ENCODE data around the gene TPK1.
"Not testable (repeated sequence)": the region's sequence is repeated elsewhere in the genome, so short reads cannot be mapped to it uniquely, and the experiment has no call there.

Gene TPK1

DNA sequence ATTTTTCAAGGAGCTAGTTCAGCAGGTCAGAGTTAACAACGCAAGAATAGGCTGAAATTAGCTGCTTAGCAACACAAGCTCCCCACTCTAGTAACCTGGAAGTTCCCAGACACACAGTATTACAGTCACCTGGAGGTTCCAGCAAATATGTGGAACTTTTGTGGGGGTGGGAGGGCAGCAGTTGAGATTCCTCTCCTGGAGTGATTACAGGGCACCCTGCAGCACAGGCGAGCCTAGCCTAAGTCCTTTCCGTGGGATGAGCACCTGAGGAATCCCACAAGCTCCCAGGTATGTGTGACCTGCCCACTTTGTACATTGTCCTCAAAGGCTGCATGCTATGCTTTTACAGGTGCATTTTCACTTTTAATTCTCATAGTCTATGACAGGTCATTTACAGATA lies 13.6 kb downstream of the TPK1 start:
- DNase-seq (ENCODE audit: low spot score): no peak

DNA sequence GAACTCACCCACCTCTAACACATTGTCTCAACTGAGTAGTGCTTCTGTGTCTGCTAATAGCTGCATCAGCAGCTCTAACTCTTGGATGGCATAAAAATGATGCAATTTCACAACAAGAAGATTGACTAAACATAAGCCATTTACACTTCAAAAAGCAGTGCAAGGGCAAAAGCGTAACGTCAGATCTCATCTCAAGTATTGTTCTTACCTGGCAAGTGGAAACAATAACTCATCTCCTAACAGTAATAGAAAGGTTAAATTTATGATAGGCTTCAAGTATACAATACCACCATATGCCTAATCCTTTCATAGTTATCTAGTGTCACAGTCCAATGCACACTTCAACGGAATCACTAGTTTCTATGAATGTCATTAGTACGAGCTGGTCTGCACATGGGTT lies 14.8 kb downstream of the TPK1 start:
- DNase-seq (ENCODE audit: low spot score): no peak

DNA sequence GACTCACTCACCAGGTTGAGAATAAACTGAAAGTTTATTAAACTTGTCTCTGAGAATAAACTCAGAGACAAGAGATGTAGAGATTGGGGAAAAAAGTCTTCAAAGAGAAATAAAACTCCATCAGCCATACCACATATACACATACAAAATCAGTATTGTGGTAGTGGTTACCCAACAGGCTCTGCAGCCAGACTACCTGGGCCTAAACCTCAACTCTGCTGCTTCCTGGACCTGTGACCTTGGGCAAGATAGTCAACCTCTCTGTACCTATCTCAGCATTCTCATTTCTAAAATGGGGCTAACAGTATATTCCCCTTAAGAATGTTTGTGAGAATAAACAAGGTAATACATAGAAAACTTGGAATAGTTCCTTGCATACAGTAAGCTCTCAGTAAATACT lies 15.3 kb downstream of the TPK1 start:
- DNase-seq (ENCODE audit: low spot score): no peak

DNA sequence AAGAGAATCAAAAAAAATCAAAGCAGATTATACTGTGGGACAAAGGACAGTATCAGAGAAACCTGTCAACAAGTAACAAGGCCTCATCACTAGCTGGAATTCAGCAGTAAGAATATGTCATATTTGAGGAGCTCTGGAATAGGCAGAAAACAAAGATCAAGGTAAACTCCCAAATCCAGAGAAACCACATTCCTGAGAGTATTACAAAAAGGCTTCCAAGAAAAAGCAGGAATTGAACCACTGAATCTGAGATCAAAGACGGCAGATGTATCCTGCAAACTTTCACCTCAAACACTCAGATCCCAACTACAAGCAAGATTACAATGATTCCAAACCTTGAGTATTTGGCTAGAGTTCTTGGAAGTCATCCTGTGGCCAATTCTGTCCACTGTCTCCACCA lies 16.3 kb downstream of the TPK1 start:
- no peak for DNase-seq (ENCODE audit: low spot score)

DNA sequence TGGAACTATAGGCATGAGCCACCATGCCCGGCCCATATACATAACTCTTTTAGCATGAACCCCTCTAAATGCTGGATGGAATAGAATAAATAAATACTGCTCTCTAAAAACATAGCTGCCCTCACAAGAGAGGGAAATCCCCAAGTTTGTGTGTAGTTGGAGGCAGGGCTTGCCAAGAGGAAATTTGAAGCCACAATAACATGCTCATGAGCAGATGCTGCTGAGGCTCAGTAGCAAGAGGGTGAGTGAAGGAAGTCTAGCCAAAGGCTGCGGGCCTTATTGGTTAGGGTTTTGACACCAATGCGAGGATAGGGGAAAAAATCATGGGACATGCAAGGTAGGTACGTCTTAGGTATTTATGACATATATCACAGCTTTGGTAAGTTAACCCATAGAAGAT lies 17.3 kb downstream of the TPK1 start:
- no peak for DNase-seq (ENCODE audit: low spot score)

DNA sequence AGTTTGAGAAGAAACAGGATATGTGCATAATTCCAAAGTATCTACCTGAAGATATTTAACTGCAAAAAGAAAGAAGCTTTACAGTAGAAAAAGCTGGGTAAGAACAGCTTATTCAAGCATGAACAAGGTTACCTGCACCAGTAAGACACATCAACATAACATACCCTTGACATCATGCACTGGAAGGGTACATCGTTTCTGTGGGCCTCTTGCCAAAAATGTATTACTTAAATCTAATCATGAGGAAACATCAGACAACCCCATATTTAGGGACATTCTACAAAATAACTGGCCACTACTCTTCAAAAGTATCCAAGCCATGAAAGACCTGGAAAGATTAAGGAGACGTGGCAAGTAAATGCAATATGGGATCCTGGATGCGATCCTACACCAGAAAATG lies 18.9 kb downstream of the TPK1 start:
- no peak for DNase-seq (ENCODE audit: low spot score)

DNA sequence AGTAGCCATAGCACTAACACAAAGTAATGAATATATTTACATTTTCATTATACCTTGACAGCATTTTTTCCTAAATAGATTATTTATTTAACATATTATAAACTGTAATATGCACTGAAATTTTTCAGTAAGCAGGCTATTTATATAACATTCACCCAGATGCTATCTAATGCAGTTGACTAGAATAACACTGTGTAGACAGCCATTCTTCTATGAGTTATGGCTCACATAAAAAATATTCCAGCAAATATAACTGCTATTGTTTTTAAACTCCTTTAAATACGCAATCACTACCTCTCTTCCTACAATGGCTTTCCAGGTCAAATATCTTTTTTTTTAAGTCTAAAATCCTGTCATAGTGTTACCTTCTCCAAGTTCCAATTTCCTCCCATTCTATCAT lies 21.6 kb downstream of the TPK1 start:
- no peak for DNase-seq (ENCODE audit: low spot score)

DNA sequence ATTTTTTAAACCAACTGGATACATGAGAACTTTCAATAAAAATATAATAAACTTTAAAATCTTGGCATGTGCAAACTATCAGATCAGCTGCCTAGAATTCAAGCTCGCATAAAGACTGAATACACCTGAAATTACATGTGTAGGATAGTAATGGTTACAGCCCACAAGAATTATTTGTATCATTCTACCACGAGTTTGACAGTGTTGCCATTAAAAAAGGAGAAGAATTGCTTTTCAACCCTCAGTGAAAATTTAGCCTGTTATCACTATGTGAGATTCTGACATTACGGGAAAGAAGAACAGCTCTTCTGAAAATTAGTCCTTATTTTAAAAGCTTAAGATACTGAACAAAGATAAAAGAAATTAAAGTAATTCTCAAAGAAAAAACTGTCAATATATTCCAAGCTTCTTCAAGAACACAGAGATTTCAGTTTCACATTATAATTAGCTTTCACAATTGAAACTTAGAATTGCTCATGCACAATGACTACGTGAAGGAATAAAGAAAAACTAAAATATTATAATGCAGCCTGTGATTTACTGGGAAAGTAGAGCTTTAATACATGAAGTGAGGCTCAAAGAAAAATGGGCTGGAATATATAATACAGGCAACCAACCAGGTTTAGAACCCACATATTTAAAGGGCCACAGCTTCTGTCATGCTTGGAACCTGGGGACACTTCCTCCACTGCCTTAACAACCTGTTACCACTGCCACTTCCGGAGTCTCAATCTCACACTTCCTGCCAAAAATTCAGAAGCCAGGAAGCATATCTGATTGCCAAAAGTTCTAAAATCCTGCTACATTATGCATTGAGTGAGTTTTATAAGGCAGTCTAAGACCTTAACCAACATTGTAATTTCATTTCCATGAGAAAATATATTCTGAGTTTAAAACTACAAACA lies 23.2 kb downstream of the TPK1 start:
- no peak for DNase-seq (ENCODE audit: low spot score)

DNA sequence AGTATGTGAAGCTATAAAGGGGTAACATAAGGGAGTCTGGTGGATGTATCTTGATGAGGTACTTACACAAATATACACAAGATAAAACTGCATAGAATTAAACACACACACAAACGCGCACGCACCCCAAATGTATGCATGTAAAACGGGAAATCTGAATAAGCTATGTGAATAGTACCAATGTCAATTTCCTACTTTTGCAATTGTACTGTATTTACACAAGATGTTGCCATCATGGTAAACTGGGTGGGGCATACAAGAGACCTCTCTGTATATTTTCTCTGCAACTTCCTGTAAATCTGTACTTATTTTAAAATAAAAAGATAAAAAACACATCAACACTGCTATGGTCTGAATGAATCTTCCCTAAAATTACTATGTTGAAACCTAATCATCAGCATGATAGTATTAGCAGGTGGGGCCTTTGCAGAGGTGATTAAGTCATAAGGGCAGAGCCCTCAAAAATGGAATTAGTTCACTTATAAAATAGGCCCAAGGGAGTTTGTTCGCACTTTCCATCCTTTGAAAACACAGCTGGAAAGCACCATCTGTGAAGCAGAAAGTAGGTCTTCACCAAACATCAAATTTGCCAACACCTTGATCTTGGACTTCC lies 30.1 kb downstream of the TPK1 start:
- DNase-seq (ENCODE audit: low spot score): no peak

DNA sequence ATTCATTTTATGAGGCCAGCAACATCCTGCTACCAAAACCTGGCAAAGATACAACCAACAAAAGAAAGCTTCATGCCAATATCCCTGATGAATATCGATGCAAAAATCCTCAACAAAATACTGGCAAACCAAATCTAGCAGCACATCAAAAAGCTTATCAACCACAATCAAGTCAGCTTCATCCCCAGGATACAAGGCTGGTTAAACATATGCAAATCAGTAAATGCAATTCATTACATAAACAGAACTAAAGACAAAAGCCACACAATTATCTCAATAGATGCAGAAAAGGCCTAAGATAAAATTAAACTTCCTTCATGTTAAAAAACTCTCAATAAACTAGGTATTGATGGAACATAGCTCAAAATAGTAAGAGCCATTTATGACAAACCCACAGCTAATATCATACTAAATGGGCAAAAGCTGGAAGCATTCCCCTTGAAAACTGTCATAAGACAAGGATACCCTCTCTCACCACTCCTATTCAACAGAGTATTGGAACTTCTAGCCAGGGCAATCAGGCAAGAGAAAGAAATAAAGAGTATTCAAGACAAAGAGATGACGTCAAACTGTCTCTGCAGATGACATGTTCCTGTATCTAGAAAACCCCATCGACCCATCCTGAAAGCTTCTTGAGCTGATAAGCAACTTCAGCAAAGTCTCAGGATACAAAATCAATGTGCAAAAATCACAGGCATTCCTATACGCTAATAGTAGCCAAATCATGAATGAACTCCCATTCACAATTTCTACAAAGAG lies 35.0 kb downstream of the TPK1 start:
- not testable (repeated sequence) for DNase-seq (ENCODE audit: low spot score)

DNA sequence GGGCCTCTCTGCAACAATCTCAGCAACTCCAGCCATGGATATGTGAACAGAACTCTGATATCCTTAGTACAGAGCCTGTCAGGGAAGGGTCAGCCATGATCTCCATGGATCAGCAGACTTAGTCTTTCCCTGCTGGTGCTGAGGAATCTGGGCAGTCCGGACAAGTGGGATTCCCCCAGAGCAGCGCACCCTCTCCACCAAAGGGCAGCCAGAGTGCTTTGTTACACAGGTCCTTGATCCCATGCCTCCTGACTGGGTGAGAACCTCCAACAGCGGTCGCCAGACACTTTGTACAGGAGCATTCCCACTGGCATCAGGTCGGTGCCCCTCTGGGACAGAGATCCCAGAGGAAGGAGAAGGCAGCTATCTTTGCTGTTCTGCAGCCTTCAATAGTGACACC lies 38.9 kb downstream of the TPK1 start:
- no peak for DNase-seq (ENCODE audit: low spot score)

DNA sequence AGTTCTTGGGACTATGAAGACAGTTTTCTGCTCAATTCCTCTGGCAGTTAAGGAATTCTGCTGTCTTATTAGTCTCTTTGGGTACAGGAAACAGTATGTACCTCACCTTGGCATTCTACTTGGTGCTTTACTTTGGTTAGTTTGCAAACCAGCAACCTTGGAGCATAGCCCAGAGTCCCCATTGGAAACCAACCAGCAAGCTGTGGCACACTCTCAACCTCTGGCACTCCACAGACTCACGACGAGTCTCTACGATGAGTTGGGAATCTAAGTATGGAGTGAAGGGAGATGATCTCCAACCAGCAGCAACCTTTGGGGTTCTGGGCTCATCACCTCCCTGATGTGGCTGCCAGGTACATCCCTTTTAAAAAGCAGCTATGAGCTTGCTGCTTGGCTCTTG lies 43.8 kb downstream of the TPK1 start:
- DNase-seq (ENCODE audit: low spot score): no peak

DNA sequence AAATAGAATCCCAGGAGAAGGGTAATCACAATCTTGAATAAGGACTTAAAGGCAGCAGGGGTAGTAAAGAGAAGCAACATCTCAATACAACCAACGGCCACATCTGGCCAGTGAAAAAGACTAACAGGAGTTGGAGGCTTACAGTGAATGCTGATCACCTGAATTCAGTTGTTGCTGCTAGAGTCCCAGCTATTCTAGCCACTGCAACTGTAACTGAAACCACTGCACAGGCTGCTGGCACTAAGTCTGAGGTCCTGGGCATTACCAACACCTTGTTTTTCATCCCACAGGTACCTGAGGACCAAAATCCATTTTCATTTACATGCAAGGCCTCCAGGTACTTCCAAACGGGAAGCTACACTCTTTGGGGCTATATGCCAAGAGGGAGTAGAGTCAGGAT lies 44.4 kb downstream of the TPK1 start:
- no peak for DNase-seq (ENCODE audit: low spot score)

DNA sequence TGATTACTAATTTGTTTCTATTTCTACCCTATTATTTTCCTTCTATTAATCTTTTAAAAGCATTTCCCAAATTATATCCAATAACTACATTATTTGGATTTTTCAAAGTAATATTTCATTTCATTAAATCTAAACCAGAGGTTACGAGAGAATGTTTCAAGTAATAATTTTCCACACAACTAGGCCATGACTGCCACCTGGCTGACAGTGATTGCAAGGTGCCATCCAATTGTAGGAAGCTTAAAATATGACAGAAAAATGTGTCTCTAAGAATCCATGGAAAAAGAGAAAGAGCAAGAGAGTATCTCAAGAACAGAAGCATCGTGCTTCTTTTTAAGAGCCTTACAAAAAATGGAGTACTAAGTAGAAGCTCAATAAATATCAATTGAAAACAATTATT lies 48.7 kb downstream of the TPK1 start:
- no peak for DNase-seq (ENCODE audit: low spot score)

DNA sequence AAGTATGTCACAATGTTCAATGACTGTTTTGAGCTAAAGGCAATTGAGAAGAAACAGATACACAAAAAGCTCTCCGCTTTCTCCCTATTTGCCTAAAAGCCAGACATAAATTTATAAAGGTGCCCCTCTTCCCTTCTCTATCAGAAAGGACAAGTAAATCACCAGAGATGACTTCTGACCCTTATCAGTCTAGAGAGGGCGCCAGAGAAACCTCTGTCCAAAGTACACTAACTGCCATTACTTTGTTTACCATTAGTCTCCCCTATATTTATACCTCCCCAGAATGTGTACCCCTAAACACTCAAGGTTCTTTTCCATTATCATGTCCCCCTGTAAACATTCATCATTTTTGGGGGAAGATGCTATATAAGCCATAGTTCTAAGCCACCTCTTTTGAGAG lies 49.3 kb downstream of the TPK1 start:
- no peak for DNase-seq (ENCODE audit: low spot score)

DNA sequence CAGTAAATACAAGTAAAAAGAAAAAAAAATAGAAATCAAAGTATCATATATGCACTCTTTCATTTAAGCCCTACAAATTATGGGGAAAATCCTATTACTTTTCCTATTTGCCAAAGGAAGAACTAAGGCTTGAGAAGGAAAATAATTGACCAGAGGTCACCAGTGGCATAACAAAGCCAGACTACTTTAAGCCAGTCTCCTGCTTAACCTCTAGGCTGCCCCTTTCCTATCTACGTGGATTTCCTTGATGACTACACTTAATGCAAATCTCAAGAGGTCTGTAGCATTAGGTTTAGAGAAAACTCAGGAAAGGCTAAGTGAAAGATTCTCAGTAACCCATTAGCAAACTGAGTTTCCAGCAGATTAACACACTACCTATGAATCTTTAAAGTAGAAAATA lies 49.8 kb downstream of the TPK1 start:
- no peak for DNase-seq (ENCODE audit: low spot score)

DNA sequence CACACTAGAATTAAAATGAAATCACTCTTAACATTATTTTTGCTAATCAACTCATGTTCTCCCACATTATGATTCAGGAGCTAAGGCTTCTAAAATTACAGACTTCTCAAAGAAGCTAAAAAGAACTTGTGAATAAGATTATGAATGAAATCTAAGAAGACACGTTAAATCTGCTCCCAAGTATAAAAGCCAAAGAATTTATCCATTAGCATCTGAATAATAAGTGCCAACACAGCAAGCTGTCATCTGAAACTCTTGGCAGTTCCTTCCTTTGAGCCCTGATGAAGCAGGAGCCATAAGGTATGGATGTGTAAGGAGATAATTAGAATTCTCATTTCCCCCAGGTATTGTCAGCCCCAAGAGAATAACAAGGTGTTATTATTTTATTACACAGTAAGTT lies 50.3 kb downstream of the TPK1 start:
- no peak for DNase-seq (ENCODE audit: low spot score)

DNA sequence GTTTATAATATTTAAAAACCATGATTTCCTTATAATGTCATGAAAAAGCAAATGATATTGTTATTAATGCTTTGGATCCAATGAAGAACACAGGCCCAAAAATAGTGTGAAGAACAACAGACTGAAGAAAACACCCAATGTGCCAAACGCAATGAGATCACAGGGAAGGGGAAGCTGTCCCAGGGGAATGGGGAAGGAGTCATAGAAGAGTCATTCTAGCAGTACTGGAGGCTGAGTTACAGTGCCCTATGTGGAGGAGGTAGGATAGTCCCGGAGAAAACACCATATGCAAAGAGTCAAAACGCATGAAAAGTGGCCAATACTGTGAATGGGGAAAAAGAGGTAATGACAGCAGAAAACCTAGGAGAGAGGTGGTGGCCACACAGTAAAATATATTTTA lies 50.9 kb downstream of the TPK1 start:
- DNase-seq (ENCODE audit: low spot score): peak; percentile 8

DNA sequence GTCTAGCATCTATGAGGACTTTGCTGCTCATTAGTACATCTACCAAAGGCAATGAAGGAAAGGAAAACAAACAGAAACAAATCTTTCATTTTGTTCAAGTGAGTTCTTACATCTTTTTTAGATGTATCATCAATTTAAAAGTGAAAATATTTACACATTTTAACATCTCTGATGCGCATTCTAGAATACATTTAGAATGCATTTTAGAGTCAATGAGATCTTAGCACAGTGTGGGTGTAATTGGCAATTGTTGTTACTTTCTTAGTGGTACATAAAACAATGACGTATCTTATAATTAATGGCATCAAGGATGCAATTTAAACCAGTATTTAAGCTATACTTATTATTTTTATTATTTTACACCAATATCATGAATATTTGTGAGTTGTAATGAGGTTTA lies 51.4 kb downstream of the TPK1 start:
- no peak for DNase-seq (ENCODE audit: low spot score)

DNA sequence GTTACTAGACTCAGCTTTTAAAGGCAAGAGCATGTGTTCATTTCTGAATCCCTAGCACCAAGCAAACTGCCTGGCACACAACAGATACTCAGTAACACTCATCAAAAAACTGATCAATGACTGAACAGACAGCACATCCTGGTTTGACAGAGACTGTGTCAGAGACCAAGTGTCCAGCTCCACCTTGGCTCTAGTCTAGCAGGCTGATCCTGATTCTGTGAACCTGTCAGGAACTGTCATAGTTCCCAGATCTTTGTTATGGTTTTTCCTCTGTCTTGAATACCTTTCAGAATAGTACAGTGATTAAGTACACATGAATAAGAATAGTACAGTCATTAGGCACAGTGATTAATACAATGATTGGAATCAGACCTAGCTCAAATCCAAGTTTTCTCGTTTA lies 53.0 kb downstream of the TPK1 start:
- no peak for DNase-seq (ENCODE audit: low spot score)

DNA sequence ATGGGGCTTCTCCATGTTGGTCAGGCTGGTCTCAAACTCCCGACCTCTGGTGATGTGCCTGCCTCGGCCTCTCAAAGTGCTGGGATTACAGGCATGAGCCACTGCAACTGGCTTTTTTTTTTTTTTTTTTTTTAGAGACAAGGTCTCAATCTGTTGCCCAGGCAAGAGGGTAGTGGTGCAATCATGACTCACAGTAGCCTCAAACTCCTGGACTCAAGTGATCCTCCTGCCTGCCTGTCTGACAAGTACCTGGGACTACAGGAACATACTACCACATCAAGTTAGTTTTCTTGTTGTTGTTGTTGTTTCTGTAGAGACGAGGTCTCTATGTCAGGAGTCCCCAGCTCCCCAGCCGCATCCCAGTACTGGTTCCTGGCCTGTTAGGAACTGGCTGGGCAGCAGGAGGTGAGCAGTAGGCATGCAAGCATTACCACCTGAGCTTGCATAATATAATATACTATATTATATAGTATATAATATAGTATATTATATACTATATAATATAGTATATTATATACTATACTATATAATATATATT lies 55.7 kb downstream of the TPK1 start:
- DNase-seq (ENCODE audit: low spot score): no peak

DNA sequence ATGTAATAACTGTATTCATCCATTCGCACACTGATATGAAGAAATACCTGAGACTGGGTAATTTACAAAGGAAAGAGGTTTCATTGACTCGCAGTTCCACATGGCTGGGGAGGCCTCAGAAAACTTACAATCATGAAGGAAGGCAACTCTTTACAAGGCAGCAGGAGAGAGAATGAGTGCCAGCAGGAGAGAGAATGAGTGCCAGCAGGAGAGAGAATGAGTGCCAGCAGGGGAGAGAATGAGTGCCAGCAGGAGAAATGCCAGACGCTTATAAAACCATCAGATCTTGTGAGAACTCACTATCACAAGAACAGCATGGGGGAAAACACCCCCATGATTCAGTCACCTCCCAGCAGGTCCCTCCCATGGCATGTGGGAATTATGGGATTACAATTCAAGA lies 58.0 kb downstream of the TPK1 start:
- not testable (repeated sequence) for DNase-seq (ENCODE audit: low spot score)

Data from AG20443 (cell line).